ENCODE measurements around the gene NEURL1B. TPM values are rescaled to one million over a fixed set of nuclear protein-coding genes. Genes with fewer than 3 reads are reported as not detected.

Gene NEURL1B
- total and polyA plus RNA-seq, 10 of the 15 experiments (the other 5 are each of a cell fraction or from before 2014, with no cell fraction given): 0.04 to 0.28 (median 0.05) TPM; not detected in 4

DNA sequence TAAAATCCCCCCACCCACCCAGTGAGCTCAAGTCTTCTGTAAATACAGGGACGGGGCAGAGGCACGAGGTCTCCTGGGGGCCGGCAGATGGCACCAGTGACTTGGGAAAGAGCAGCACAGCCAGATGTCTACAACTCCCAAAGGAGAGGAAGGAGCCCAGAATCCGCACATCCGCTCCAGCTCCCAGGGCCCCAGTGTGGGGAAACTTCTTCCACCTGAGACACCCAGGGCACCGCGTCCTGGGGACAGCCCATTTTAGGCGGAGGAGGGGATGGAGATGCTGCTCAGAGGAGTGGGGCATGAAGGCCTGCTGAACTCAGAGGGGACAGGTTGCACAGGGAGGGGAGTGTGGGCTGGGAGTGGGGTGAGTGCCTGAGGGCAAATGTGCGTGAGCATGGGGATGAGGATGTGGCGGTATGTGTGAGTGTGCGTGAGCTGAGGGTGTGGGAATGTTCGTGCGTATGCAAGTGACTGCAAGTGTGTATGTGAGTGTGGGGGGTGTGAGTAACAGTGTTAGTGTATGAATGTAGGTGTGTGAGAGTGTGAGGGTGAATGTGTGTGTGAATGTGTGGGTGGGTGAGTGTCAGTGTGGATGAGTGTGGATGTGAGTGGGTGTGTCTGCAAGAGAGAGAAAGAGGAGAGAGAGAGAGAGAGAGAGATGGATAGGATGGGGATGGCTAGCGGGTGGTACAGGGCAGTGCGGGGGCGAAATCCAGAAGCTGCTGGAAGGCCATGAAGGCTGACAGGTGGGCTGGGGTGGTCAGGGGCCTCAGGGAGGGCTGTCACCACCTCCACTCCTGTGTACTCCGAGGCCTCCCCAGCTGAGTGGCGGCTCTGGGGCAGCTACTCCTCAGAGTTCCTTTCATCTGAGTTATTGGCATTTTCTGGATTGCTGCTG is 66.5 kb downstream of the NEURL1B start:
- CTCF ChIA-PET: interaction anchor here (0.7 to 11.7 kb wide), 10 partner anchors 12 to 592 kb away, joined by 3 to 324 read pairs (median 4); no protein-coding TSS in a partner anchor

More for the DNA sequence above, 66.5 kb downstream of the NEURL1B start:
- Histone ChIP-seq H3K36me3 (ENCODE audit: control insufficient read depth in 2 of 2, insufficient read depth in 2 of 2, low read length in 1 of 2) (no peaks in the 10 kb centered on the region), H4K20me1 (ENCODE audit: control insufficient read depth, insufficient read depth) (no peaks in the 10 kb centered on the region), H3K27ac (ENCODE audit: control insufficient read depth, insufficient read depth) (no peak overlapping the region), H2AFZ (ENCODE audit: control insufficient read depth, low read depth, low read length) (no peak overlapping the region), H3K9ac (ENCODE audit: control insufficient read depth, insufficient read depth, low read length) (no peak overlapping the region), H3K4me2 (ENCODE audit: control insufficient read depth, insufficient read depth) (no peak overlapping the region), H3K4me3 (no peak overlapping the region), H3K27me3 (replicated peaks in 1 of 2; ENCODE audit: control insufficient read depth in 2 of 2, insufficient read depth in 2 of 2, low read length in 1 of 2) (no peaks in the 10 kb centered on the region), H3K4me1 (ENCODE audit: control insufficient read depth, insufficient read depth, low read length) (no peaks in the 10 kb centered on the region), H3K79me2 (ENCODE audit: control insufficient read depth, insufficient read depth, low read length) (no peaks in the 10 kb centered on the region), H3K9me3 (replicated peaks; ENCODE audit: control insufficient read depth, insufficient read depth, low read length) (no peaks in the 10 kb centered on the region)
- ATAC-seq (peak; percentile 84), DNase-seq (ENCODE audit: low read depth, low spot score) (no peak), FAIRE-seq (no peak)
- 35% methylated on average over 18 of the region's 18 CpGs for WGBS (ENCODE audit: insufficient coverage, insufficient replicate concordance, low lambda C conversion rate, missing lambda C conversion rate)
- no TSS peak for BruUV-seq (replicated peaks)
- SMC1A ChIA-PET (ENCODE audit: uncharacterized antibody, unreplicated experiment): interaction anchor here (0.9 to 1.1 kb wide), 2 partner anchors 258 to 624 kb away, joined by 3 to 4 read pairs; no protein-coding TSS in a partner anchor
- intact Hi-C loops (cut with micrococcal nuclease; ENCODE audit: unreplicated experiment) (loop anchor here (10.0 kb wide), 1 partner anchor 567 kb away; no protein-coding TSS in a partner anchor), in situ Hi-C loops (cut with MboI) (no loop called here)
- POLR2A ChIA-PET: interaction anchor here (0.5 to 1.0 kb wide), 2 partner anchors 225 to 695 kb away, joined by 3 to 4 read pairs; no protein-coding TSS in a partner anchor
- RAD21 ChIA-PET (ENCODE audit: unreplicated experiment): interaction anchor here (0.7 to 1.8 kb wide), 2 partner anchors 223 to 229 kb away, joined by 3 to 6 read pairs; no protein-coding TSS in a partner anchor
- TF ChIP-seq RAD21 (IDR thresholded peaks at IDR 0.05; ENCODE audit: insufficient read depth, low read depth, low read length) (peak; percentile 57), KDM1A (IDR thresholded peaks at IDR 0.05; ENCODE audit: borderline replicate concordance) (no peak), CBX3 (IDR thresholded peaks at IDR 0.05; ENCODE audit: borderline replicate concordance, low read depth) (no peak), EGR1 (IDR thresholded peaks at IDR 0.05; ENCODE audit: borderline replicate concordance in 1 of 2, low read depth in 2 of 2, low read length in 2 of 2) (no peak), SMARCA5 (IDR thresholded peaks at IDR 0.05) (no peak), HCFC1 (IDR thresholded peaks at IDR 0.05; ENCODE audit: low read length) (no peak), SMC3 (IDR thresholded peaks at IDR 0.05; ENCODE audit: borderline replicate concordance, low read length) (peak; percentile 31)
- TF ChIP-seq, protein P1, sequence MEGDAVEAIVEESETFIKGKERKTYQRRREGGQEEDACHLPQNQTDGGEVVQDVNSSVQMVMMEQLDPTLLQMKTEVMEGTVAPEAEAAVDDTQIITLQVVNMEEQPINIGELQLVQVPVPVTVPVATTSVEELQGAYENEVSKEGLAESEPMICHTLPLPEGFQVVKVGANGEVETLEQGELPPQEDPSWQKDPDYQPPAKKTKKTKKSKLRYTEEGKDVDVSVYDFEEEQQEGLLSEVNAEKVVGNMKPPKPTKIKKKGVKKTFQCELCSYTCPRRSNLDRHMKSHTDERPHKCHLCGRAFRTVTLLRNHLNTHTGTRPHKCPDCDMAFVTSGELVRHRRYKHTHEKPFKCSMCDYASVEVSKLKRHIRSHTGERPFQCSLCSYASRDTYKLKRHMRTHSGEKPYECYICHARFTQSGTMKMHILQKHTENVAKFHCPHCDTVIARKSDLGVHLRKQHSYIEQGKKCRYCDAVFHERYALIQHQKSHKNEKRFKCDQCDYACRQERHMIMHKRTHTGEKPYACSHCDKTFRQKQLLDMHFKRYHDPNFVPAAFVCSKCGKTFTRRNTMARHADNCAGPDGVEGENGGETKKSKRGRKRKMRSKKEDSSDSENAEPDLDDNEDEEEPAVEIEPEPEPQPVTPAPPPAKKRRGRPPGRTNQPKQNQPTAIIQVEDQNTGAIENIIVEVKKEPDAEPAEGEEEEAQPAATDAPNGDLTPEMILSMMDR (IDR thresholded peaks at IDR 0.05 in 2 of 3, conservative IDR thresholded peaks at IDR 0.05 in 1 of 3; ENCODE audit: control insufficient read depth in 2 of 3, extremely low read depth in 1 of 3, insufficient read depth in 1 of 3, low read depth in 3 of 3, low read length in 3 of 3): peak; percentile 35 to 63 (median 52); a peak in 4 of 6 replicates
- TF ChIP-seq, protein P2, sequence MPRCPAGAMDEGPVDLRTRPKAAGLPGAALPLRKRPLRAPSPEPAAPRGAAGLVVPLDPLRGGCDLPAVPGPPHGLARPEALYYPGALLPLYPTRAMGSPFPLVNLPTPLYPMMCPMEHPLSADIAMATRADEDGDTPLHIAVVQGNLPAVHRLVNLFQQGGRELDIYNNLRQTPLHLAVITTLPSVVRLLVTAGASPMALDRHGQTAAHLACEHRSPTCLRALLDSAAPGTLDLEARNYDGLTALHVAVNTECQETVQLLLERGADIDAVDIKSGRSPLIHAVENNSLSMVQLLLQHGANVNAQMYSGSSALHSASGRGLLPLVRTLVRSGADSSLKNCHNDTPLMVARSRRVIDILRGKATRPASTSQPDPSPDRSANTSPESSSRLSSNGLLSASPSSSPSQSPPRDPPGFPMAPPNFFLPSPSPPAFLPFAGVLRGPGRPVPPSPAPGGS (IDR thresholded peaks at IDR 0.05; ENCODE audit: borderline replicate concordance, insufficient read depth, low read depth, low read length, poor library complexity, severe bottlenecking): peak; percentile 18
- TF ChIP-seq, protein P3, sequence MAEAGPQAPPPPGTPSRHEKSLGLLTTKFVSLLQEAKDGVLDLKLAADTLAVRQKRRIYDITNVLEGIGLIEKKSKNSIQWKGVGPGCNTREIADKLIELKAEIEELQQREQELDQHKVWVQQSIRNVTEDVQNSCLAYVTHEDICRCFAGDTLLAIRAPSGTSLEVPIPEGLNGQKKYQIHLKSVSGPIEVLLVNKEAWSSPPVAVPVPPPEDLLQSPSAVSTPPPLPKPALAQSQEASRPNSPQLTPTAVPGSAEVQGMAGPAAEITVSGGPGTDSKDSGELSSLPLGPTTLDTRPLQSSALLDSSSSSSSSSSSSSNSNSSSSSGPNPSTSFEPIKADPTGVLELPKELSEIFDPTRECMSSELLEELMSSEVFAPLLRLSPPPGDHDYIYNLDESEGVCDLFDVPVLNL (IDR thresholded peaks at IDR 0.05; ENCODE audit: low read depth, low read length): no peak
